Parathyroid adenoma (tissue), 2 donors: ENCODE results near the gene ITPKB.

ENCODE experiments used
- H2AFZ ChIP-seq: fragments of 300-600 bp; sonication (generic); one replicate; pipeline ENCODE4 v1.7.0; 2017; ENCODE audit warnings: antibody characterized with exemption, mild to moderate bottlenecking
- H3K27ac ChIP-seq: fragments of 300-600 bp; sonication (generic); one replicate; pipeline ENCODE4 v1.7.0; 2017
- H3K27me3 ChIP-seq: fragments of 300-600 bp; sonication (generic); one replicate; pipeline ENCODE4 v1.7.0; 2017; ENCODE audit warnings: low read length; ENCODE audit not compliant: control insufficient read depth, insufficient read depth
- H3K36me3 ChIP-seq: fragments of 300-600 bp; sonication (generic); one replicate; pipeline ENCODE4 v1.7.0; 2017; ENCODE audit warnings: low read length; ENCODE audit not compliant: control insufficient read depth, insufficient read depth
- H3K4me1 ChIP-seq: fragments of 300-600 bp; sonication (generic); one replicate; pipeline ENCODE4 v1.7.0; 2017; ENCODE audit warnings: control low read depth
- H3K4me2 ChIP-seq: fragments of 300-600 bp; sonication (generic); one replicate; pipeline ENCODE4 v1.7.0; 2017; ENCODE audit warnings: low read length
- H3K4me3 ChIP-seq: fragments of 300-600 bp; sonication (generic); one replicate; pipeline ENCODE4 v1.7.0; 2017; ENCODE audit warnings: low read depth, low read length
- H3K79me2 ChIP-seq: fragments of 300-600 bp; sonication (generic); one replicate; pipeline ENCODE4 v1.7.0; 2017; ENCODE audit warnings: control low read depth
- H3K9ac ChIP-seq: fragments of 300-600 bp; sonication (generic); one replicate; pipeline ENCODE4 v1.7.0; 2017; ENCODE audit warnings: mild to moderate bottlenecking
- H3K9me3 ChIP-seq: fragments of 300-600 bp; sonication (generic); one replicate; pipeline ENCODE4 v1.7.0; 2017; ENCODE audit warnings: low read length; ENCODE audit not compliant: control insufficient read depth
- CTCF ChIP-seq: fragments of 300-600 bp; sonication (generic); IDR thresholded peaks from one replicate; pipeline ENCODE4 v1.7.0; 2017; ENCODE audit warnings: antibody characterized with exemption, mild to moderate bottlenecking
- donor health status: primary hyperparathyroidism.

The ITPKB gene

DNA sequence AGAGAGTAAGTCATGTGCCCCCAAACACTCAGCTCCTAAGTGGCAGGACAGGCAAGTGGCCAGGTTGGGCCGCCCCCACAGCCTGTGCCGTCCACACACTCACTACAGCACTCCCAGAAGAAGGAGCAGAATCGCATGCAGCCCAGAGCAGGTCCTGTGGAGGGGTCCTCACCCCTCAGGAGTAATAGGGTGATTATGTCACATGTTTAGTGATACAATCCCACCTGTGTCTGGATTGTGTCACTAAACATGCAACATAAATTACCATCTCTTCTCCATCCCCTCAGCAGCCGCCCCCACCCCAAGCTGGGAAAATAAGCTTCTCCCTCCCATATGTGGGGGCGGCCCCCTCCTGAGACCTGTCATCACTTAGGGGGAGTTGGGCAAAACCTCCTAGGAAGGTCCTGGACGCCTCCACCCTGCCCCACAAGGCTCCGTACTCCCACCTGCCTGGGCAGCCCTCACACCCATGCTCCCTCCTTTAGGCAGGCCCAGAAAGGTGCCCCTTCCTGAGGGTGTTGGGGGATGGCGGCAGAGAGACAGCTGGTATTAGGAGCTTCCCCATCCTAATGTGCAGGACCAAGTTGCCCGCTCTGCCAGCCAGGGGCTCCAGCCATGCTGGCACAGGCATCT is 133.6 kb downstream of the ITPKB start:
- no peak overlapping the region for H2AFZ ChIP-seq
- no peaks in the 10 kb centered on the region for H3K79me2 ChIP-seq
- TF ChIP-seq CTCF = no peak
- H3K9me3 ChIP-seq = no peaks in the 10 kb centered on the region
- no peak overlapping the region for H3K4me3 ChIP-seq
- no peaks in the 10 kb centered on the region for H3K27me3 ChIP-seq
- H3K4me2 ChIP-seq = no peak overlapping the region
- H3K4me1 ChIP-seq = no peaks in the 10 kb centered on the region
- no peak overlapping the region for H3K27ac ChIP-seq
- no peaks in the 10 kb centered on the region for H3K36me3 ChIP-seq
- H3K9ac ChIP-seq = no peak overlapping the region

DNA sequence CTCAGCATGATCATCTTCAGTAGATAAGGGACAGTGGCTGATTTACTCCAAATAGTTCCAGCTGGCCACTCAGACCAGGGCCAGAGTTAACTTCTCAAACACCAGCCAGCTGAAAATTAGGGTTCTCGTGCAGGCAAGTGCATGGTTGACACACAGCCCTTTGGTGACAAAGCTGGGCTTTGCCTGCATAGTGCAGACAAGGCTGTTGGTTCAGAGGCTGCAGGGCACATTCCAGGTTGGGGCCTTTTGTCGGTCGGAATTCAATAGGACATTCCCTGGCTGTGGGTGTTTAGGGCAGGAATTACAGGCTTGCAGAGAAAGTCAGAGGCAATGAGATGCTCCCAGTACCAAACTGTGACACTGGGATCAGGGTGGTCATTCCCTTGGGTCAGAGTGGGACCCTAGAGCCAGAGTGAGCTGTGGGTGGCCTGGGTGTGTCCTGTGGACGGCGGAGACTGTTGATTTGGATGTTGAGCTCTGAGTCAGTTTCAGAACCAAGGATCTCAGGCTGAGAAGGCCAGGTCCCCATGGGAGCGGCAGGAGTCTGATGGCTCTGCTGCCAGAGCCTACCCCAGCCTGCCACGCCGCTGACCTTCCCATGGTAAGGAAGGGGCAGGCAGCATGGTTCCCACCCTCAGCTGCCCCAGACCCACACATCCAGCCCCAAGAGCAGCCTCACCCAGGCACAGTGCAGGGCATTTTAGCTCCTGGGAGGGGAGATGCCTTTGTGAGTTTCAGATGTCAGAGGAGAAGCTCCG is 134.3 kb downstream of the ITPKB start:
- Histone ChIP-seq H3K4me3 (no peak overlapping the region), H2AFZ (no peak overlapping the region), H3K4me1 (no peaks in the 10 kb centered on the region), H3K36me3 (no peaks in the 10 kb centered on the region), H3K27ac (no peak overlapping the region), H3K9me3 (no peaks in the 10 kb centered on the region), H3K27me3 (no peaks in the 10 kb centered on the region), H3K79me2 (no peaks in the 10 kb centered on the region), H3K9ac (no peak overlapping the region), H3K4me2 (no peak overlapping the region)
- TF ChIP-seq CTCF = no peak

- no peak overlapping the region for H2AFZ ChIP-seq
- H3K36me3 ChIP-seq = no peaks in the 10 kb centered on the region
- no peaks in the 10 kb centered on the region for H3K9me3 ChIP-seq
- no peak overlapping the region for H3K4me2 ChIP-seq
- TF ChIP-seq CTCF = no peak
- H3K9ac ChIP-seq = no peak overlapping the region
- H3K79me2 ChIP-seq = no peaks in the 10 kb centered on the region
- H3K27ac ChIP-seq = no peak overlapping the region
- H3K4me3 ChIP-seq = no peak overlapping the region
- H3K4me1 ChIP-seq = no peaks in the 10 kb centered on the region
- H3K27me3 ChIP-seq = no peaks in the 10 kb centered on the region
Observed at GRCh38 chr1:226603858-226604559, 135.1 kb downstream of the ITPKB start.

DNA sequence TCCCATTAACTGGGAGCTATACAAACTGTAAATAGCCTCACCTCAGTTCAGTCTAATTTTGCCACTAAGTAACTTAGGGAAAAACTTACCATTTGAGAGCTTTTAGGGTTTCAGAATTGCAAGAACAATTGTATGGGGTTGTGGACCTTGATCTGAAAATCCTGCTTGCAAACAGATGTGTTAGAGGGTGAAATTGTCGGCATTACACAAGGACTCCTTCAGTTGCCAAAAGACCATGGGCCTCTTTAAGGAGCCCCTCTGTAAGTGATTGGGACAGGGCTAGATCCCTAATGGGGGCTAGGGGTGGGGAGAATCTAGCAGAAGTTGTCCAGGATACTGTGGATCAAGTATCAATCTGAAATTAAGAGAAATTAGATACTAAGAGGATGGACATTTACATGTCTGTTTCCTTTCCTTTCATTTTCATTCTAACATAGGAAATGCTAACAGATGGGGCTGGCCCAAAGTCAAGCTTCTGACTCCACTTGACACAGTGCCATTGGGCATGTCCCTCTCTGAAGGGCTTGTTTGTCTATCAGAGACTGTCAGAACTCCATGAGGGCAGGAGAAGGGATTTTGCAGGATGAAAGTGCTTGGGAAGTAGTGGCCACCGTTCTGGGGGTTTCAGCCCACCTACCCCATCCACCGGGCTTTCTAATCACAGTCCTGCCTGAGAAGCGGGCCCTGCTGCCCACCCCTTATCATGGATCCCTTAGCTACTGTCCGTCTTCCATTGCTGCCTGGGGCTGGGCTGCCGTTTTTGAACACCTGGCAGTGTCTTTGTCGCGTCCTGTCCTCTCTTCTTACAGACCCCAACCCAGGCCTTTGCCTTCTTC is 135.8 kb downstream of the ITPKB start:
- no peak overlapping the region for H3K4me3 ChIP-seq

More for the DNA sequence above, 135.8 kb downstream of the ITPKB start:
- peak overlapping the region; percentile 53 for H3K27ac ChIP-seq
- no peaks in the 10 kb centered on the region for H3K79me2 ChIP-seq
- H3K27me3 ChIP-seq = no peaks in the 10 kb centered on the region
- no peaks in the 10 kb centered on the region for H3K36me3 ChIP-seq
- no peak overlapping the region for H3K4me2 ChIP-seq
- H3K4me1 ChIP-seq = no peaks in the 10 kb centered on the region
- no peak overlapping the region for H3K9ac ChIP-seq
- no peaks in the 10 kb centered on the region for H3K9me3 ChIP-seq
- H2AFZ ChIP-seq = no peak overlapping the region
- TF ChIP-seq CTCF = no peak
